Cardiac fibroblast (primary cell): ENCODE measurements around the gene TBX1.

Experiments
- DNase-seq, 2 donors: peaks; one replicate each; pipeline versions ENCODE4 v3.0.0 to v3.0.0-alpha.2; 2010; ENCODE audit warnings: low read depth in 2 of 2
- H3K4me3 ChIP-seq, 2 donors: replicated peaks in 1 of 2; 1 replicate in 1 of 2; 2 replicates in 1 of 2; pipeline ENCODE4 v1.5.1; 2011; ENCODE audit warnings: low read depth in 2 of 2, low read length in 2 of 2, mild to moderate bottlenecking in 2 of 2, moderate library complexity in 1 of 2
- CTCF ChIP-seq: IDR thresholded peaks from one replicate; pipeline ENCODE4 v1.5.1; 2011; ENCODE audit warnings: low read depth, mild to moderate bottlenecking, low read length, inconsistent platforms

Gene TBX1

GRCh38 chr22:19716041-19716828 is 44.3 kb upstream of the TBX1 start:
- no peak overlapping the region for H3K4me3 ChIP-seq

GRCh38 chr22:19716829-19717105 is 43.8 kb upstream of the TBX1 start:
- no peak for DNase-seq
- H3K4me3 ChIP-seq: no peak overlapping the region
- no peak for TF ChIP-seq CTCF

More at GRCh38 chr22:19716041-19716828, 44.3 kb upstream of the TBX1 start:
- no peak for TF ChIP-seq CTCF
- no peak for DNase-seq

- no peak overlapping the region for H3K4me3 ChIP-seq
- no peak for TF ChIP-seq CTCF
- no peak for DNase-seq
Observed at GRCh38 chr22:19717181-19717580, 43.4 kb upstream of the TBX1 start.

GRCh38 chr22:19717691-19718455 is 42.7 kb upstream of the TBX1 start:
- peak; percentile 63 to 72 for DNase-seq
- peak; percentile 47 for TF ChIP-seq CTCF
- H3K4me3 ChIP-seq: peak overlapping the region; percentile 55 to 59

- H3K4me3 ChIP-seq: peak overlapping the region; percentile 55 to 59
- TF ChIP-seq CTCF: no peak
- no peak for DNase-seq
Observed at GRCh38 chr22:19718456-19719049, 42.0 kb upstream of the TBX1 start.

GRCh38 chr22:19719050-19719482 is 41.5 kb upstream of the TBX1 start:
- DNase-seq: no peak
- H3K4me3 ChIP-seq: peak overlapping the region; percentile 55 to 59

More at GRCh38 chr22:19719050-19719482, 41.5 kb upstream of the TBX1 start:
- no peak for TF ChIP-seq CTCF
